ENCODE measurements around the gene GRM2. TPM values are rescaled to one million over a fixed set of nuclear protein-coding genes. Genes with fewer than 3 reads are reported as not detected.
"Not testable (repeated sequence)": the region's sequence is repeated elsewhere in the genome, so short reads cannot be mapped to it uniquely, and the experiment has no call there.

The GRM2 gene
- polyA plus RNA-seq, 1 donor from 2014 or later, result not detected

GRCh38 chr3:51747840-51748239, 41.0 kb downstream of the GRM2 start:
- Mint-ChIP-seq H3K4me1 (peaks cover 4 to 13% (median 13%) of the 10 kb centered on the region in 3 donors), H3K36me3 (no peaks in the 10 kb centered on the region), H3K4me3 (no peak overlapping the region), H3K9me3 (peaks cover 0 to 3% (median 0%) of the 10 kb centered on the region in 3 donors), H3K27ac (no peak overlapping the region), H3K27me3 (peaks cover 3% of the 10 kb centered on the region)

GRCh38 chr3:51748327-51748726, 41.5 kb downstream of the GRM2 start:
- H3K27ac Mint-ChIP-seq, result no peak overlapping the region
- H3K4me3 Mint-ChIP-seq, result no peak overlapping the region
- no peaks in the 10 kb centered on the region for H3K9me3 Mint-ChIP-seq
- H3K27me3 Mint-ChIP-seq, result peaks cover 3% of the 10 kb centered on the region
- peaks cover 4 to 17% (median 14%) of the 10 kb centered on the region in 3 donors for H3K4me1 Mint-ChIP-seq
- H3K36me3 Mint-ChIP-seq, result no peaks in the 10 kb centered on the region

GRCh38 chr3:51750878-51751277, 44.0 kb downstream of the GRM2 start:
- Mint-ChIP-seq H3K4me3 (no peak overlapping the region), H3K36me3 (no peaks in the 10 kb centered on the region), H3K27me3 (peaks cover 9% of the 10 kb centered on the region), H3K4me1 (peaks cover 4 to 27% (median 16%) of the 10 kb centered on the region in 3 donors), H3K27ac (no peak overlapping the region), H3K9me3 (no peaks in the 10 kb centered on the region)

- Mint-ChIP-seq H3K36me3 (no peaks in the 10 kb centered on the region), H3K4me1 (peaks cover 4 to 27% (median 16%) of the 10 kb centered on the region in 3 donors), H3K4me3 (no peak overlapping the region), H3K27me3 (peaks cover 9% of the 10 kb centered on the region), H3K27ac (no peak overlapping the region), H3K9me3 (peaks cover 0 to 1% (median under 1%) of the 10 kb centered on the region in 3 donors)
These were observed 44.4 kb downstream of the GRM2 start for GRCh38 chr3:51751287-51751686.

- H3K27me3 Mint-ChIP-seq, result peaks cover 10% of the 10 kb centered on the region
- H3K4me3 Mint-ChIP-seq, result peak overlapping the region in 1 of 4 donors; percentile 45
- H3K27ac Mint-ChIP-seq, H3K36me3 Mint-ChIP-seq: not testable (repeated sequence)
- peaks cover 4 to 27% (median 16%) of the 10 kb centered on the region in 3 donors for H3K4me1 Mint-ChIP-seq
- H3K9me3 Mint-ChIP-seq, result peaks cover 5 to 11% (median 8%) of the 10 kb centered on the region in 3 donors
These were observed 47.2 kb downstream of the GRM2 start for GRCh38 chr3:51753763-51754750.

GRCh38 chr3:51759203-51759602, 52.3 kb downstream of the GRM2 start:
- peaks cover 13% of the 10 kb centered on the region for H3K27me3 Mint-ChIP-seq
- H3K27ac Mint-ChIP-seq, result no peak overlapping the region
- H3K9me3 Mint-ChIP-seq, result peaks cover 8 to 28% (median 26%) of the 10 kb centered on the region in 3 donors
- H3K4me1 Mint-ChIP-seq, result peaks cover 0 to 10% (median 2%) of the 10 kb centered on the region in 3 donors
- H3K4me3 Mint-ChIP-seq, result no peak overlapping the region
- no peaks in the 10 kb centered on the region for H3K36me3 Mint-ChIP-seq

Other genes with a start within 250 kb of the GRM2 start
- 12.1 TPM for gene DCAF1, start 207.1 kb upstream of the GRM2 start, polyA plus RNA-seq
- 15.0 TPM for gene RAD54L2, start 168.3 kb upstream of the GRM2 start, polyA plus RNA-seq
- gene TEX264, start 35.8 kb upstream of the GRM2 start, polyA plus RNA-seq, result 100 TPM
- not detected for gene IQCF6, start 72.2 kb downstream of the GRM2 start, polyA plus RNA-seq
- not detected for gene IQCF2, start 154.5 kb downstream of the GRM2 start, polyA plus RNA-seq
- gene IQCF5, start 168.5 kb downstream of the GRM2 start, polyA plus RNA-seq, result not detected
- gene IQCF1, start 196.3 kb downstream of the GRM2 start, polyA plus RNA-seq, result not detected
- 28.8 TPM for gene RRP9, start 234.8 kb downstream of the GRM2 start, polyA plus RNA-seq
- 15.5 TPM for gene PARP3, start 235.3 kb downstream of the GRM2 start, polyA plus RNA-seq
- not detected for gene GPR62, start 248.3 kb downstream of the GRM2 start, polyA plus RNA-seq